HEK293 (cell line): ENCODE measurements around the gene GCSAM.

ENCODE experiments used
- CTCF ChIA-PET: fragments of 350-600 bp; formaldehyde crosslinking; extraction: SDS; loops from one replicate; lab custom pipeline; 2021; ENCODE audit warnings: antibody characterized with exemption; lab: Yijun Ruan, JAX
- POLR2A ChIA-PET: fragments of 300-600 bp; formaldehyde crosslinking; extraction: SDS; loops from one replicate; lab custom pipeline; 2020; ENCODE audit warnings: antibody characterized with exemption, inconsistent platforms; lab: Yijun Ruan, JAX
- H3K27ac ChIP-seq: fragments of 200-500 bp; sonication (Bioruptor generic); 2 replicates; pipeline ENCODE4 v1.5.1; 2014; ENCODE audit warnings: low read depth, low read length, control low read depth, inconsistent platforms; ENCODE audit errors: extremely low read depth
- H3K36me3 ChIP-seq, 2 experiments: fragments of 200-500 bp in 1 of 2; sonication (Bioruptor generic) in 1 of 2; 1 replicate in 1 of 2; 2 replicates in 1 of 2; pipeline ENCODE4 v1.5.1; 2014 to 2017; ENCODE audit warnings: inconsistent platforms in 2 of 2, low read length in 2 of 2; ENCODE audit not compliant: control insufficient read depth in 2 of 2, insufficient read depth in 1 of 2
- H3K4me1 ChIP-seq: fragments of 200-500 bp; sonication (Bioruptor generic); 2 replicates; pipeline ENCODE4 v1.5.1; 2014; ENCODE audit warnings: mild to moderate bottlenecking, low read length, inconsistent platforms; ENCODE audit not compliant: control insufficient read depth, insufficient read depth
- H3K4me3 ChIP-seq: 2 replicates; pipeline ENCODE4 v1.5.1; 2011; ENCODE audit warnings: low read depth, mild to moderate bottlenecking, control low read depth, low read length, moderate library complexity
- H3K9me3 ChIP-seq: fragments of 200-500 bp; sonication (Bioruptor generic); 2 replicates; pipeline ENCODE4 v1.5.1; 2014; ENCODE audit warnings: low read depth, low read length, inconsistent platforms; ENCODE audit not compliant: control insufficient read depth, insufficient read depth
- BCL11B ChIP-seq: fragments of 450-650 bp; formaldehyde crosslinking; IDR thresholded peaks from 2 replicates; pipeline ENCODE4 v1.5.1; 2016; ENCODE audit warnings: low read depth, missing biosample characterization, missing genetic modification characterization
- MZF1 ChIP-seq: fragments of 450-650 bp; formaldehyde crosslinking; IDR thresholded peaks from 2 replicates; pipeline ENCODE4 v1.5.1; 2017; ENCODE audit warnings: missing biosample characterization, missing genetic modification characterization, borderline replicate concordance
- SCRT1 ChIP-seq: fragments of 450-650 bp; formaldehyde crosslinking; IDR thresholded peaks from 2 replicates; pipeline ENCODE4 v1.5.1; 2016; ENCODE audit warnings: missing biosample characterization, missing genetic modification characterization, borderline replicate concordance
- SCRT2 ChIP-seq: fragments of 450-650 bp; formaldehyde crosslinking; IDR thresholded peaks from 2 replicates; pipeline ENCODE4 v1.5.1; 2016; ENCODE audit warnings: missing biosample characterization, missing genetic modification characterization
- ZBTB17 ChIP-seq: fragments of 450-650 bp; formaldehyde crosslinking; IDR thresholded peaks from 2 replicates; pipeline ENCODE4 v1.5.1; 2016; ENCODE audit warnings: missing biosample characterization, missing genetic modification characterization
- ZFP69B ChIP-seq: fragments of 450-650 bp; formaldehyde crosslinking; IDR thresholded peaks from 2 replicates; pipeline ENCODE4 v1.5.1; 2016; ENCODE audit warnings: missing biosample characterization, missing genetic modification characterization
- ZNF221 ChIP-seq: fragments of 450-650 bp; formaldehyde crosslinking; IDR thresholded peaks from 2 replicates; pipeline ENCODE4 v1.5.1; 2017; ENCODE audit warnings: missing biosample characterization, missing genetic modification characterization, borderline replicate concordance
- ZNF391 ChIP-seq: fragments of 450-650 bp; formaldehyde crosslinking; IDR thresholded peaks from 2 replicates; pipeline ENCODE4 v1.5.1; 2016; ENCODE audit warnings: low read depth, missing biosample characterization, missing genetic modification characterization, borderline replicate concordance
- ZNF48 ChIP-seq: fragments of 450-650 bp; formaldehyde crosslinking; IDR thresholded peaks from 2 replicates; pipeline ENCODE4 v1.5.1; 2016; ENCODE audit warnings: missing biosample characterization, missing genetic modification characterization
- ZNF514 ChIP-seq: fragments of 450-650 bp; formaldehyde crosslinking; IDR thresholded peaks from 2 replicates; pipeline ENCODE4 v1.5.1; 2016; ENCODE audit warnings: missing biosample characterization, missing genetic modification characterization
- ZNF558 ChIP-seq: fragments of 450-650 bp; formaldehyde crosslinking; IDR thresholded peaks from 2 replicates; pipeline ENCODE4 v1.5.1; 2016; ENCODE audit warnings: missing biosample characterization, missing genetic modification characterization
- ZNF596 ChIP-seq: fragments of 450-650 bp; IDR thresholded peaks from 2 replicates; pipeline ENCODE4 v1.5.0; 2018; ENCODE audit warnings: missing biosample characterization, mild to moderate bottlenecking, missing genetic modification characterization, moderate library complexity
- ZNF768 ChIP-seq: fragments of 450-650 bp; formaldehyde crosslinking; IDR thresholded peaks from 2 replicates; pipeline ENCODE4 v1.5.1; 2018; ENCODE audit warnings: missing biosample characterization, mild to moderate bottlenecking, missing genetic modification characterization
- ZNF830 ChIP-seq: fragments of 450-650 bp; IDR thresholded peaks from 2 replicates; pipeline ENCODE4 v1.5.0; 2018; ENCODE audit warnings: missing biosample characterization, missing genetic modification characterization, low read depth, mild to moderate bottlenecking, moderate library complexity
- TF ChIP-seq, protein P1 (sequence below): fragments of 450-650 bp; formaldehyde crosslinking; IDR thresholded peaks from 2 replicates; pipeline ENCODE4 v1.5.1; 2016; ENCODE audit warnings: missing biosample characterization, missing genetic modification characterization
- TF ChIP-seq, protein P2 (sequence below): IDR thresholded peaks from 2 replicates; pipeline ENCODE4 v1.6.1; 2011; ENCODE audit warnings: mild to moderate bottlenecking, low read depth, low read length, borderline replicate concordance
- TF ChIP-seq, protein P3 (sequence below): fragments of 450-650 bp; formaldehyde crosslinking; IDR thresholded peaks from 2 replicates; pipeline ENCODE4 v1.5.1; 2016; ENCODE audit warnings: missing biosample characterization, missing genetic modification characterization
- TF ChIP-seq, protein P4 (sequence below): fragments of 450-650 bp; formaldehyde crosslinking; IDR thresholded peaks from 2 replicates; pipeline ENCODE4 v1.5.1; 2017; ENCODE audit warnings: missing biosample characterization, missing genetic modification characterization
- TF ChIP-seq, protein P5 (sequence below): fragments of 450-650 bp; formaldehyde crosslinking; IDR thresholded peaks from 2 replicates; pipeline ENCODE4 v1.5.1; 2016; ENCODE audit warnings: missing biosample characterization, missing genetic modification characterization

Gene GCSAM

DNA sequence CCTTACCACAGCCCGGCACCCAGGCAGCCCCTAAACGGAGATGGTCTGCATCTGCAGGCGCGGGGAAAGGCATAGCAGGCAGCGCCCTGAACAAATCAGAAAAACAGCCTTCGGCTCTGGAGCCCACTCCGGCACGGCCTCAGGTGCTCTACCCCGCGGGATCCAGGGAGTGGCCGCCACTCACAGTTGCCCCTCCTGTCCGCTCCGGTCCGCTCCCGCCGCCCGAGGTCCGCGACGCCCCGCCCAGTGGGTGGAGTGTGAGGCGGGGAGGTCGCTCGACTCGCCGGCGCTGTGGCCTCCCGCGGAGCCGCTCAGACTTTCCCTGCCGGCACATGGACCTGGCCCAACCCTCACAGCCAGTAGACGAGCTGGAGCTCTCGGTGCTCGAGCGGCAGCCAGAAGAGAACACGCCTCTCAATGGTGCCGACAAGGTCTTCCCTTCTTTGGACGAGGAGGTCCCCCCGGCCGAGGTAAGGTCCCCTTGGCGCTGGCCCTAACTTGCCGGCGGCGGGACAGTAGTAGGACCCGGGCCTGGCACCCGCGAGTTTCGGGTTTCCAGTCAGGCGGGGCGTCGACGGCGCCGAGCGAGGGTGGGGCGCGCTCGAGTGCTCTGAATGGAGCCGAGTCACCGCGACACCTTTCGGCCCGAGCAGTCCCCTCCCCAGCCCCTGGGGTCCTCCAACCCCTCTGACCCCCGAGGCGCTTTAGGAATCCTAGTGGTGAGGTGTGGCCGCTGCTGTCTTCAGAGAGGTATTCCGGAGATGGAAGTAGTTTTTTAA lies 46.8 kb downstream of the GCSAM start, which contains the start of gene C3orf52 (continued):
- TF ChIP-seq BCL11B (tag by site-specific recombination) (no peak), ZNF221 (tag by site-specific recombination) (no peak), ZNF391 (no peak), ZNF514 (no peak), MZF1 (tag by site-specific recombination) (no peak), ZNF768 (no peak), ZNF596 (tag by site-specific recombination) (no peak)
- TF ChIP-seq, protein P1, sequence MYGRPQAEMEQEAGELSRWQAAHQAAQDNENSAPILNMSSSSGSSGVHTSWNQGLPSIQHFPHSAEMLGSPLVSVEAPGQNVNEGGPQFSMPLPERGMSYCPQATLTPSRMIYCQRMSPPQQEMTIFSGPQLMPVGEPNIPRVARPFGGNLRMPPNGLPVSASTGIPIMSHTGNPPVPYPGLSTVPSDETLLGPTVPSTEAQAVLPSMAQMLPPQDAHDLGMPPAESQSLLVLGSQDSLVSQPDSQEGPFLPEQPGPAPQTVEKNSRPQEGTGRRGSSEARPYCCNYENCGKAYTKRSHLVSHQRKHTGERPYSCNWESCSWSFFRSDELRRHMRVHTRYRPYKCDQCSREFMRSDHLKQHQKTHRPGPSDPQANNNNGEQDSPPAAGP (tag by site-specific recombination), result peak; percentile 86
- TF ChIP-seq, protein P2, sequence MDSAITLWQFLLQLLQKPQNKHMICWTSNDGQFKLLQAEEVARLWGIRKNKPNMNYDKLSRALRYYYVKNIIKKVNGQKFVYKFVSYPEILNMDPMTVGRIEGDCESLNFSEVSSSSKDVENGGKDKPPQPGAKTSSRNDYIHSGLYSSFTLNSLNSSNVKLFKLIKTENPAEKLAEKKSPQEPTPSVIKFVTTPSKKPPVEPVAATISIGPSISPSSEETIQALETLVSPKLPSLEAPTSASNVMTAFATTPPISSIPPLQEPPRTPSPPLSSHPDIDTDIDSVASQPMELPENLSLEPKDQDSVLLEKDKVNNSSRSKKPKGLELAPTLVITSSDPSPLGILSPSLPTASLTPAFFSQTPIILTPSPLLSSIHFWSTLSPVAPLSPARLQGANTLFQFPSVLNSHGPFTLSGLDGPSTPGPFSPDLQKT, result no peak

DNA sequence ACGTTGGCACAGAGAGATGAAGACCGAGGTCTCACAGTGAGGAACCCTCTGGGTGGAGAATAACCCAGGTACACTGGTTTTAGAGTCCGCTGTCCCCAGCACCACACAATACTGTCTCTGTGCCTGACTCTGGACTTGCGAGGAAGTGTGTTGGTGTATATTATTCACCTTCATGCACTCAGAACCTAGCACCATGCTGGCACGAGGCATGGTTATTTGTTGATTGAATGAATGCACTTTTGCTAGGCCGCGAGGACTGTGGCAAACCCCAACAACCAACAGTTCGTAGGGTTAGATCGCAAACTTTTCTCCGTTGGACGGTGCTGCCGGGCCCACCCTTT lies 47.3 kb downstream of the GCSAM start:
- H3K27ac ChIP-seq, result peak overlapping the region; percentile 29; the same call in 1 of the 2 replicates
- peak overlapping the region; percentile 41 for H3K4me3 ChIP-seq
- ChIA-PET POLR2A (interaction anchor here (0.8 to 2.7 kb wide), 2 partner anchors 12 to 107 kb away, joined by 3 to 11 read pairs; partner anchors contain the start of gene ABHD10), CTCF (interaction anchor here (1.4 kb wide), 1 partner anchor 72 kb away, joined by 3 read pairs; no protein-coding TSS in a partner anchor)
- H3K36me3 ChIP-seq, result no peaks in the 10 kb centered on the region
- H3K9me3 ChIP-seq, result no peaks in the 10 kb centered on the region
- peaks cover 14% of the 10 kb centered on the region; the same call in 1 of the 2 replicates for H3K4me1 ChIP-seq
- TF ChIP-seq ZNF558 (no peak), ZFP69B (tag by site-specific recombination) (0 out of 2 replicates have a peak, but pooled peaks have one; percentile 78)

DNA sequence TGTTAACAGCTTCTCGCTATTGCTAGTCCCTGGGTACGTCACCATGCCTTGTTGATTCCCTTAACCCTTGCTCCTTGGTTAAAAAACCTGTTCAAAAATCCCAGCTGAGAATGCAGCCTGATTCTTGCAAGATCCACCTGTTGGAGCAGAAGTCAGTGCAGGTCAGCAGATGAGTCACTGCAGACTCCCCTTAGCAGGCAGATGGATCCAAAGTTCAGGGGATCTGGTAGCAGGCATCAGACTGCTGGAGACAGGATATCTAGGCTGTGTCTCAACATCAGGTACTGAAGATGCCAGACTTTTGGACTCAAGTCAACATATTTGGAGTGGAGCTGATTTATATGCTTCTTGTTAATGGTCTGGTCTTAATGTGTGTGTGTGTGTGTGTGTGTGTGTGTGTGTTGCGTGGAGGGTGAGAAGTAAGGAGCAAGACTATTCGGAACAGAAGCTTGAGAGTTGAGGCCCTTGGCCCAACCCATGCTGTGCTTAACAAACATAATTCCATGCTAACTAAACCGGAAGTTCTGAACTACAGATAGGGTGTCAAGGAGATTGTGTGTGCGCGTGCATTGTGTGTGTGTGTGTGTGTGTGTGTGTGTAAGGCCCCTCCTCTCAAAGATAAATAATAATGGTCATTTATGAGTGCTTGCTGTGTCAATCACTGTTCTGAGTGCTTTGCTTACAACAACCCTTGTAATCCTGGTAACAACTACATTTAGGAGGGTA lies 47.9 kb downstream of the GCSAM start:
- CTCF ChIA-PET, result interaction anchor here (0.6 to 1.4 kb wide), 2 partner anchors 71 to 95 kb away, joined by 3 read pairs; no protein-coding TSS in a partner anchor
- H3K27ac ChIP-seq, result no peak overlapping the region; the same call in 1 of the 2 replicates
- TF ChIP-seq ZBTB17 (tag by site-specific recombination) (peak; percentile 61; the same call in 1 of the 2 replicates), ZNF830 (no peak), SCRT2 (tag by site-specific recombination) (peak; percentile 95), ZNF48 (tag by site-specific recombination) (no peak), SCRT1 (tag by site-specific recombination) (peak; percentile 77)
- TF ChIP-seq, protein P3, sequence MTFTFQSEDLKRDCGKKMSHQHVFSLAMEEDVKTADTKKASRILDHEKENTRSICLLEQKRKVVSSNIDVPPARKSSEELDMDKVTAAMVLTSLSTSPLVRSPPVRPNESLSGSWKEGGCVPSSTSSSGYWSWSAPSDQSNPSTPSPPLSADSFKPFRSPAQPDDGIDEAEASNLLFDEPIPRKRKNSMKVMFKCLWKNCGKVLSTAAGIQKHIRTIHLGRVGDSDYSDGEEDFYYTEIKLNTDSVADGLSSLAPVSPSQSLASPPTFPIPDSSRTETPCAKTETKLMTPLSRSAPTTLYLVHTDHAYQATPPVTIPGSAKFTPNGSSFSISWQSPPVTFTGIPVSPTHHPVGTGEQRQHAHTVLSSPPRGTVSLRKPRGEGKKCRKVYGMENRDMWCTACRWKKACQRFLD (tag by site-specific recombination), result no peak
- TF ChIP-seq, protein P4, sequence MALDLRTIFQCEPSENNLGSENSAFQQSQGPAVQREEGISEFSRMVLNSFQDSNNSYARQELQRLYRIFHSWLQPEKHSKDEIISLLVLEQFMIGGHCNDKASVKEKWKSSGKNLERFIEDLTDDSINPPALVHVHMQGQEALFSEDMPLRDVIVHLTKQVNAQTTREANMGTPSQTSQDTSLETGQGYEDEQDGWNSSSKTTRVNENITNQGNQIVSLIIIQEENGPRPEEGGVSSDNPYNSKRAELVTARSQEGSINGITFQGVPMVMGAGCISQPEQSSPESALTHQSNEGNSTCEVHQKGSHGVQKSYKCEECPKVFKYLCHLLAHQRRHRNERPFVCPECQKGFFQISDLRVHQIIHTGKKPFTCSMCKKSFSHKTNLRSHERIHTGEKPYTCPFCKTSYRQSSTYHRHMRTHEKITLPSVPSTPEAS (tag by site-specific recombination), result peak; percentile 77
- TF ChIP-seq, protein P5, sequence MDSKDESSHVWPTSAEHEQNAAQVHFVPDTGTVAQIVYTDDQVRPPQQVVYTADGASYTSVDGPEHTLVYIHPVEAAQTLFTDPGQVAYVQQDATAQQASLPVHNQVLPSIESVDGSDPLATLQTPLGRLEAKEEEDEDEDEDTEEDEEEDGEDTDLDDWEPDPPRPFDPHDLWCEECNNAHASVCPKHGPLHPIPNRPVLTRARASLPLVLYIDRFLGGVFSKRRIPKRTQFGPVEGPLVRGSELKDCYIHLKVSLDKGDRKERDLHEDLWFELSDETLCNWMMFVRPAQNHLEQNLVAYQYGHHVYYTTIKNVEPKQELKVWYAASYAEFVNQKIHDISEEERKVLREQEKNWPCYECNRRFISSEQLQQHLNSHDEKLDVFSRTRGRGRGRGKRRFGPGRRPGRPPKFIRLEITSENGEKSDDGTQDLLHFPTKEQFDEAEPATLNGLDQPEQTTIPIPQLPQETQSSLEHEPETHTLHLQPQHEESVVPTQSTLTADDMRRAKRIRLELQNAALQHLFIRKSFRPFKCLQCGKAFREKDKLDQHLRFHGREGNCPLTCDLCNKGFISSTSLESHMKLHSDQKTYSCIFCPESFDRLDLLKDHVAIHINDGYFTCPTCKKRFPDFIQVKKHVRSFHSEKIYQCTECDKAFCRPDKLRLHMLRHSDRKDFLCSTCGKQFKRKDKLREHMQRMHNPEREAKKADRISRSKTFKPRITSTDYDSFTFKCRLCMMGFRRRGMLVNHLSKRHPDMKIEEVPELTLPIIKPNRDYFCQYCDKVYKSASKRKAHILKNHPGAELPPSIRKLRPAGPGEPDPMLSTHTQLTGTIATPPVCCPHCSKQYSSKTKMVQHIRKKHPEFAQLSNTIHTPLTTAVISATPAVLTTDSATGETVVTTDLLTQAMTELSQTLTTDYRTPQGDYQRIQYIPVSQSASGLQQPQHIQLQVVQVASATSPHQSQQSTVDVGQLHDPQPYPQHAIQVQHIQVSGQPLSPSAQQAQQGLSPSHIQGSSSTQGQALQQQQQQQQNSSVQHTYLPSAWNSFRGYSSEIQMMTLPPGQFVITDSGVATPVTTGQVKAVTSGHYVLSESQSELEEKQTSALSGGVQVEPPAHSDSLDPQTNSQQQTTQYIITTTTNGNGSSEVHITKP (tag by site-specific recombination), result peak; percentile 71
- no peaks in the 10 kb centered on the region for H3K36me3 ChIP-seq
- no peak overlapping the region for H3K4me3 ChIP-seq
- H3K4me1 ChIP-seq, result peaks cover 10% of the 10 kb centered on the region; the same call in 1 of the 2 replicates
- POLR2A ChIA-PET, result no interaction called here
- H3K9me3 ChIP-seq, result no peaks in the 10 kb centered on the region
